PC-9 (cell line): ENCODE data around the gene KATNBL1. TPM values are rescaled to one million over a fixed set of nuclear protein-coding genes. Genes with fewer than 3 reads are reported as not detected.

Experiments
- BruUV-seq: library from RNA; stranded (reverse); fragments of 400-500 nt; replicated peaks from 2 replicates; lab custom pipeline; 2021; lab: Mats Ljungman, UMichigan
- CTCF ChIA-PET: fragments of 300-600 bp; sonication (Branson Sonifier 250); formaldehyde crosslinking; loops from one replicate; lab custom pipeline; 2022; ENCODE audit warnings: antibody characterized with exemption; lab: Charles Lee
- POLR2A ChIA-PET: fragments of 300-600 bp; sonication (Branson Sonifier 250); formaldehyde crosslinking; loops from one replicate; lab custom pipeline; 2022; ENCODE audit warnings: antibody characterized with exemption; ENCODE audit not compliant: unreplicated experiment; lab: Charles Lee
- DNase-seq, 2 experiments: peaks; one replicate each; pipeline versions ENCODE4 v3.0.0 to v3.0.0-alpha.2; 2015 to 2022; ENCODE audit warnings: mixed read lengths in 1 of 2
- H2AFZ ChIP-seq: fragments of 200-600 bp; sonication (generic); 2 replicates; pipeline ENCODE4 v1.8.1; 2017; ENCODE audit warnings: antibody characterized with exemption
- H3F3A ChIP-seq: fragments of 200-600 bp; sonication (generic); 2 replicates; pipeline ENCODE4 v1.8.1; 2017; ENCODE audit warnings: antibody characterized with exemption, mild to moderate bottlenecking, low read depth; ENCODE audit not compliant: insufficient read depth
- H3K27ac ChIP-seq: fragments of 200-600 bp; sonication (generic); 2 replicates; pipeline ENCODE4 v1.6.1; 2016; ENCODE audit warnings: mixed run types
- H3K27me3 ChIP-seq: fragments of 200-600 bp; sonication (generic); 2 replicates; pipeline ENCODE4 v1.6.1; 2016; ENCODE audit warnings: low read depth, mixed run types; ENCODE audit not compliant: insufficient read depth
- H3K36me3 ChIP-seq: fragments of 200-600 bp; sonication (generic); 2 replicates; pipeline ENCODE4 v1.6.1; 2016; ENCODE audit warnings: low read depth, mixed run types
- H3K4me1 ChIP-seq: fragments of 200-600 bp; sonication (generic); replicated peaks from 2 replicates; pipeline ENCODE4 v1.6.1; 2016; ENCODE audit warnings: mixed run types; ENCODE audit not compliant: insufficient read depth
- H3K4me2 ChIP-seq: fragments of 200-600 bp; sonication (generic); 2 replicates; pipeline ENCODE4 v1.6.1; 2017; ENCODE audit warnings: mixed run types
- H3K4me3 ChIP-seq: fragments of 200-600 bp; sonication (generic); 2 replicates; pipeline ENCODE4 v1.6.1; 2016; ENCODE audit warnings: mixed run types
- H3K79me2 ChIP-seq: fragments of 200-600 bp; sonication (generic); 2 replicates; pipeline ENCODE4 v1.6.1; 2017; ENCODE audit warnings: low read depth, mixed run types
- H3K9me2 ChIP-seq: fragments of 200-600 bp; sonication (generic); 2 replicates; pipeline ENCODE4 v1.8.1; 2017; ENCODE audit warnings: mild to moderate bottlenecking; ENCODE audit not compliant: insufficient read depth
- H3K9me3 ChIP-seq: fragments of 200-600 bp; sonication (generic); 2 replicates; pipeline ENCODE4 v1.8.1; 2016; ENCODE audit warnings: low read depth; ENCODE audit not compliant: insufficient read depth
- H4K20me1 ChIP-seq: fragments of 200-600 bp; sonication (generic); 2 replicates; pipeline ENCODE4 v1.8.1; 2017; ENCODE audit not compliant: insufficient read depth
- EZH2 ChIP-seq: fragments of 200-600 bp; sonication (generic); IDR thresholded peaks from 2 replicates; pipeline ENCODE4 v1.8.0; 2017; ENCODE audit warnings: antibody characterized with exemption, low read depth
- intact Hi-C: fragments of 100-400 bp; cut with micrococcal nuclease; formaldehyde crosslinking; loops from one replicate; pipeline ENCODE4 v1.10.0; 2022; ENCODE audit not compliant: unreplicated experiment
- total RNA-seq: library from RNA; stranded (reverse); gene quantifications from 2 replicates; pipeline ENCODE4 v1.2.3, GENCODE V29; 2021
- TF ChIP-seq, protein P1 (sequence below): fragments of 200-600 bp; sonication (generic); conservative IDR thresholded peaks from 2 replicates; pipeline ENCODE4 v1.6.1; 2017; ENCODE audit warnings: mixed run types, antibody characterized with exemption, mild to moderate bottlenecking, moderate library complexity

KATNBL1 gene
- total RNA-seq, 1 experiment from 2014 or later, result 40.7 TPM

- CTCF ChIA-PET, result no interaction called here
- Histone ChIP-seq H3K4me3 (no peak overlapping the region), H3K27me3 (no peaks in the 10 kb centered on the region), H4K20me1 (no peaks in the 10 kb centered on the region), H3K36me3 (peaks cover 19% of the 10 kb centered on the region), H2AFZ (no peak overlapping the region), H3K4me1 (no peaks in the 10 kb centered on the region), H3K27ac (no peak overlapping the region), H3K9me3 (peaks cover 10% of the 10 kb centered on the region; the same call in 1 of the 2 replicates), H3K4me2 (no peak overlapping the region), H3F3A (no peaks in the 10 kb centered on the region), H3K9me2 (no peaks in the 10 kb centered on the region), H3K79me2 (peaks cover 4% of the 10 kb centered on the region; the same call in 1 of the 2 replicates)
- intact Hi-C loops, result no loop called here
- TF ChIP-seq, protein P1, sequence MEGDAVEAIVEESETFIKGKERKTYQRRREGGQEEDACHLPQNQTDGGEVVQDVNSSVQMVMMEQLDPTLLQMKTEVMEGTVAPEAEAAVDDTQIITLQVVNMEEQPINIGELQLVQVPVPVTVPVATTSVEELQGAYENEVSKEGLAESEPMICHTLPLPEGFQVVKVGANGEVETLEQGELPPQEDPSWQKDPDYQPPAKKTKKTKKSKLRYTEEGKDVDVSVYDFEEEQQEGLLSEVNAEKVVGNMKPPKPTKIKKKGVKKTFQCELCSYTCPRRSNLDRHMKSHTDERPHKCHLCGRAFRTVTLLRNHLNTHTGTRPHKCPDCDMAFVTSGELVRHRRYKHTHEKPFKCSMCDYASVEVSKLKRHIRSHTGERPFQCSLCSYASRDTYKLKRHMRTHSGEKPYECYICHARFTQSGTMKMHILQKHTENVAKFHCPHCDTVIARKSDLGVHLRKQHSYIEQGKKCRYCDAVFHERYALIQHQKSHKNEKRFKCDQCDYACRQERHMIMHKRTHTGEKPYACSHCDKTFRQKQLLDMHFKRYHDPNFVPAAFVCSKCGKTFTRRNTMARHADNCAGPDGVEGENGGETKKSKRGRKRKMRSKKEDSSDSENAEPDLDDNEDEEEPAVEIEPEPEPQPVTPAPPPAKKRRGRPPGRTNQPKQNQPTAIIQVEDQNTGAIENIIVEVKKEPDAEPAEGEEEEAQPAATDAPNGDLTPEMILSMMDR, result no peak
- no peak for TF ChIP-seq EZH2
- POLR2A ChIA-PET, result interaction anchor here (0.7 kb wide), 1 partner anchor 460 kb away, joined by 4 read pairs; no protein-coding TSS in a partner anchor
- peak in 1 of 2 experiments; percentile 41 for DNase-seq
- no TSS peak for BruUV-seq
Observed at GRCh38 chr15:34161329-34161963, 48.5 kb downstream of the KATNBL1 start.

- Histone ChIP-seq H3K9me2 (no peaks in the 10 kb centered on the region), H3K36me3 (peaks cover 26% of the 10 kb centered on the region)
- BruUV-seq, result no TSS peak
Observed at GRCh38 chr15:34160735-34161134, 49.2 kb downstream of the KATNBL1 start.

DNA sequence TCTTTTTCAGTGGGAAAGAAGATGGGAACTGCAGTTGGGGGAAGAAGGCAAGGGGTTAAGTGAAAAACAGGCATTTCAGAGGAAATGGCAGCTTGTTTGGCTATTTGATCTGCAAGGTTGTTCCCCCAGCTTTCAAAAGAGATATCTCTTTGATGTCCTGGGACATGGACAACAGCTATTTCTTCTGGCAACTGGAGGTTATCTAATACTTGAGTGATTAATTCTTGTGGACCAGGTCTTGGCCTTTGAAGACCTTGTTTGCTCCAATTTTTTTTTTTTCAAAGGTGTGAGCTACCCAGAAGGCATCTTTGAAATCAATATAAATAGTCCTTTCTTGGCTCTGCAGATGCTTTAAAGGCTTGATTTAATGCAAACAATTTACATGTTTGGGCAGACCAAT, 51.5 kb downstream of the KATNBL1 start:
- Histone ChIP-seq H3K4me1 (no peaks in the 10 kb centered on the region), H3K4me2 (no peak overlapping the region), H3K36me3 (peaks cover 37% of the 10 kb centered on the region), H3K9me2 (no peaks in the 10 kb centered on the region), H2AFZ (no peak overlapping the region), H4K20me1 (no peaks in the 10 kb centered on the region), H3K79me2 (no peaks in the 10 kb centered on the region), H3K27ac (no peak overlapping the region), H3K27me3 (no peaks in the 10 kb centered on the region), H3F3A (peaks cover 16% of the 10 kb centered on the region; the same call in 1 of the 2 replicates), H3K4me3 (no peak overlapping the region), H3K9me3 (peaks cover 22% of the 10 kb centered on the region; the same call in 1 of the 2 replicates)
- CTCF ChIA-PET, result no interaction called here
- DNase-seq, result no peak
- no TSS peak for BruUV-seq
- TF ChIP-seq, protein P1, result no peak
- POLR2A ChIA-PET, result no interaction called here
- intact Hi-C loops, result no loop called here

More at GRCh38 chr15:34160735-34161134, 49.2 kb downstream of the KATNBL1 start:
- Histone ChIP-seq H3K79me2 (peaks cover 4% of the 10 kb centered on the region; the same call in 1 of the 2 replicates), H3K27me3 (no peaks in the 10 kb centered on the region), H3F3A (peaks cover 2% of the 10 kb centered on the region; the same call in 1 of the 2 replicates), H2AFZ (no peak overlapping the region), H4K20me1 (no peaks in the 10 kb centered on the region), H3K9me3 (peaks cover 12% of the 10 kb centered on the region; the same call in 1 of the 2 replicates), H3K4me2 (no peak overlapping the region), H3K27ac (no peak overlapping the region), H3K4me1 (no peaks in the 10 kb centered on the region), H3K4me3 (no peak overlapping the region)
- ChIA-PET CTCF (no interaction called here), POLR2A (no interaction called here)
- no peak for DNase-seq
- TF ChIP-seq, protein P1, result no peak
- no peak for TF ChIP-seq EZH2
- intact Hi-C loops, result no loop called here
